ENCODE results near the gene XRCC3.

The XRCC3 gene

DNA sequence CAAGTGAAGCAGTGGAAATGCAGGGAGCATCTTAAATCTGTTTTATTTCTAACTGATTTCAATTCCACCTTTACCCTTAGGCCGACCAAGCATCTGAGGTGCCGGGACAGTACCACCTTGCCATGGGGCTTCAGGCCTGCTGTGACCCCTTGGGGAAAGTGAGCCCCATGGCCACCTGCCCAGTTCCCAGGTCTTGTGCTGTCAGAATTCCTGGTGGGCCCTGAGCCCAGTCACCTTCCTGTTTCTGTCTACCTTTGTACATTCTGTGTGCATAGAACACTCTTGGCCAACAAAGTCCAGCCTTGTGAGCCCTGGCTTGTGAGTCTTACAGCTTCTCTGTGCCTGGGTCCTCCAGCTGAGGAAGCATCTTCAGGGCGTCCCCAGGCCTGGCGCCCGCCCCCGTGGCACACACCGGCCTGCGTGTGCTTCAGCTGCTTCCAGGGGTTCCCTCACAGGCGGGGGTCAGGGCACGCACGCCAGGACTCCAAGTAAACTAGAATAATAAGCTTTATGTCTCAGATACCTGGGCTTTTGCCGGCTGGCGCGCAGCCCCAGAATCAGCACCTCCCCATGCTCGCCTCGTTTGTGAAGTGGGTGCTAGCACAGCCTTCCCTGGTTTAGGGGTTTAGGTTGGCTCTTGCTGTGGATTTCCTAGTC is 10.6 kb upstream of the XRCC3 start:
- DNase-seq (ENCODE audit: low read depth) = no peak

- DNase-seq (ENCODE audit: low read depth) = no peak
Observed at GRCh38 chr14:103725001-103725682, 9.9 kb upstream of the XRCC3 start.

DNA sequence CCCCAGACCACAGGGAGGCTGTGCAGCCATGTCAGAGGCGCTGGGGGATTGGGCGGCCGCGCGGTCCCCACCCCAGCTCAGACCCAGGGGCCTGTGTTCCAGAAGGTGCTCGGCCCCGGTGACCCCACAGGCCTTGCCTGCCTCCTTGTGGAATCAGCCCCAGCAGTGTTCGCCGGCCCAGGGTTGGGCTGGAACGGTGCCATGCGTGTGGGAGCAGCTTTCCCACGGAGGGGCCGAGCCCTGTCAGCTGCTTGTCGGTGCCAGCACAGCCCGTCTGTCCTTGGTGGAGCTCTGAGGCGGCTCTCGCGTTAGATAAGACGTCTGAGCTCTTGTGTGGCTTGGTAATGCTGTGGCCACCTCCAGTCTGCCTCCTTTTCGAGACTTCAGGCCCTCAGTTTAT is 8.9 kb upstream of the XRCC3 start:
- DNase-seq (ENCODE audit: low read depth) = no peak

- DNase-seq (ENCODE audit: low read depth) = no peak
Observed at GRCh38 chr14:103723748-103724081, 8.5 kb upstream of the XRCC3 start.

GRCh38 chr14:103721334-103722120 is 6.3 kb upstream of the XRCC3 start:
- no peak for DNase-seq (ENCODE audit: low read depth)

- no peak for DNase-seq (ENCODE audit: low read depth)
Observed at GRCh38 chr14:103719751-103720150, 4.5 kb upstream of the XRCC3 start.

DNA sequence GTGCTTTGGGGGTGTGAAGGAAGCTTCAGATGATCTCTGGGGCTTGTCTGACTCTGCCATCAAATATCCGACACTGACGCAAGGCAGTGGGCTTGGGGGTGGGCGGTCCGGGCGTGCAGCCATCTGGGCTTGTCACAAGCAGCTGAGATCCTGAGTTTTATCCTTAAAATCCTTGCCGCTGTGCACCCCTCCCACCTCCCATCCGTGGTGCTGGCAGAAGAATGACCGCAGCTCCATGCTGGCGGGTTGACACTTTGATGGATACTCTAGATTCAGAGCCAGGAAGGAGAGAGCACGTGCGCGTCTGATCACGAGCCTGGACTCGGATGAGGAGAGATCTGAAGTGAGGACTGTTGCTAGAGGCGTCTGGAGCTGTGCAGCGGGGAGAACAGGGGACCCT is 3.3 kb upstream of the XRCC3 start:
- DNase-seq (ENCODE audit: low read depth) = no peak

GRCh38 chr14:103716899-103717411 is 1.7 kb upstream of the XRCC3 start:
- no peak for DNase-seq (ENCODE audit: low read depth)

GRCh38 chr14:103716091-103716801 is 995 bp upstream of the XRCC3 start:
- DNase-seq (ENCODE audit: low read depth) = no peak

GRCh38 chr14:103714063-103714724 is 1.1 kb downstream of the XRCC3 start:
- DNase-seq (ENCODE audit: low read depth) = no peak

DNA sequence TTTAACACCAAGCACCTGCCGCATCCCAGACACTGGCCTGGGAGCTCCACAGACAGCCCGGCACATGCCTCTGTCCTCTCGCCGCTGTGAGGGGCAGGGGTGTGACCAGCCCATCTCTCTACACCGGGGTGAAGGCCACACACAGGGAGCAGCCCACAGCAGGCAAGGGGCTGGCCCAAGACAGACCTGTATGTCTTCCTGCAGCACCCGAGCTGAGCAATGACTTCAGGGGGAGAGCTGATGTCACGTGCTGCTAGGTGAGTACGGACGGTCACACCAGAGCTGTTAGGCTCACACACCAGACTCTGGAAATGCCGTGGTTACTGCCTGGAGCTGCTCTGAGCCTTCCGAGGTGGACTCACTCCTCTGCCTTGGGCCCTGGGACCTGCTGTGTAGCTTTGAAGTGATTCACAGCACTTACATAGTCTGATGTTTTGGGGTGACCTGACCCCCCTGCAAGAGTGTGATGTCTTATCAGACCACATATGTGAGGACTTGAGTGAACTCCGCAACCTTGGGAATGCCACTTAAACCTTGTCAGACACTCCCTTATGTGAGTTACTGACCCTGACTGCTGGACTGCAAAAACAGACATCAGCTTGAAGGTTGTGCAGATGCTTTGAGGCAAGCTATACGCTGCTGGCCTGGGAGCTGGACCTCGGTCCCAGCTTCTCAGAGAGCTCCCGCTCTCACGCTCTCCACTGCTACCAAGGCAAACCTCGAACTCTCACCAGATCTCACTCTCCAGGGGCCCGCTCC is 1.8 kb downstream of the XRCC3 start:
- no peak for DNase-seq (ENCODE audit: low read depth)

GRCh38 chr14:103712633-103713247 is 2.5 kb downstream of the XRCC3 start:
- no peak for DNase-seq (ENCODE audit: low read depth)

DNA sequence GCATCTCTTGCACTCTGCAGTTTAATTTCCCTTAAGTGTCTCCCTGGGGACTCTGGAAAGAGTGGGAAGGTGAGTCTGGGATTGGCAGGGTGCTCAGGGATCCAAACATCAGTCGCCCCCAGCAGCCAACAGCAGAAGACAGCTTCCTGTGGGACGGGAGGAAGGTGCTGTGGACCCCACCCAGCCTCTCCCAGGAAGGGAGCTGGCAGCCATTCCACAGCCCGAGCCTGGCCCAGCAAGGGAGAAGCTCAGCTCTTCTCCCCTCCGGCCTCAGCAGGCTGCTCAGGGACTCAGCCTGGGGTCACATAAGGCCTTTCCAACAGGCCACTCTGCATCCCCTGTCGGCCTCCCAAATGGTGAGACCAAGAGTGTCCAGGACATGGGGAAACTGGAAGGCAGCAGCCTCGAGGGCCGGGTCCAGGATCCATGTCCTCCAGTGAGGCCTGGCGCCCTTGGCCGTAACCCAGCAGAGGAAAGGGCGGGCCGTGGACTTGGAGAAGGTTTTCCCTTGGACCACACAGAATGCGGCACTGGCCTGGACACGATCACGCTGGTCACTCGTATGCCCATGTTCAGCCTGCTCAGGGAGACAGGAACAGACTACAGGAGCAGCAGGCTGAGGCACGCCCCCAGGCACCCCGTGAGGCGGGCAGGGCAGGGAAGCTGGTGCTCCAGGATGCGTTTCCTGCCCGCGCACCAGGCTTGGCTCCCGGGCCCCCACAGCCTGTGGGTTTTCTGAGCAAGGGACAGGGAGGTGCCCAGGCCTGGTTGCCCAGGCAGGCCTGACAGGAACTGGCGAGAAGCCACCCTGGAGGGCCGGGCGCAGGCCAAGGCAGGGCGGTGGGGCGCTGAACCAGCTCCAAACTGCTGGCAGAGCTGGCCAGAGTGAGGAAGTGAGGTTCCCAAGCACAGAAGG is 3.5 kb downstream of the XRCC3 start:
- DNase-seq (ENCODE audit: low read depth) = no peak

DNA sequence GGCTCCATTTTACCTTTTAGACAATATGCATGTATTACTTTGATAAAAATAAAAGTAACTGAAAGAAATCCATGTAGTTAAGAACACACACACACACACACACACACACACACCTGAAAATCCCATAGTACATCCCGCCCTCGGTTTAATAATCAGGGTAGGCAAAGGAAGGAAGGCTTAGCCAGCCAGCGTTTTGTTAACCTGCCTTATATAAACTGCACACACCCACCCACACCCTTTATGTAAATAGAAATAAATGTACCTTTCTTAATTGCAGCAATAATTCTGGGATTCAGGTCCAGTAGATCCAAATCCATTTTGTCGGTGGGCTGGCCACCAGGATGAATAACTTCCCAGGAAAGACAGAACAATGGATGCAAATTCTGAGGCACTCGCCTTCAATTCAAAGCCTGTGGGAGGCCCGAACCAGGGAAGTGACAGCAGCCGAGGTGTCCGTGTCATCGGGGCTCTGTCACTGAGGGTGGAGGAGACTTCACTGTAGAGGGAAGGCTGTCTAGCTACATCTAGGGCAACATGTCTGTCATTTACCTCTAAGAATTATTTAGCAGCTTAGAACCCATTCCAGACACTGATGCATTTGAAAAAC is 4.4 kb downstream of the XRCC3 start:
- no peak for DNase-seq (ENCODE audit: low read depth)

DNA sequence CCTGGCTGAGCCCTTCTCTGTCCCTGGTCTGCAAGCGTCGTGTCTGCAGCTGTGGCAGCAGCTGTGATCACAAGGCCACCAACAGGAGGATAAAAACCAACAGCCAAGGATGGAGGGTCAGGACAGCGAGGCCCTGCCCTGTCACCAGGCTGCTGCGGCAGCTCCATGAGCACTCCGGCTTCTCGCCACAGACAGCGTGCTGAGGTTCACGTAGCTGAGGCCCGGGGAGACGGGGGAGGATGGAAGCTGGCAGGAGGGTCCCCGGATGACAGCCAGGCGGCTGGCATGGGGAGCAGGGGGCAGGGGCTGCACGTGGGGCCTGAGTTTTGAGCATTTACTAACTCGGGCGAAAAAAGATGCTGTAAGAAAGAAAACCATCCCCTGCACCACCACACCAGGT is 5.4 kb downstream of the XRCC3 start:
- no peak for DNase-seq (ENCODE audit: low read depth)

DNA sequence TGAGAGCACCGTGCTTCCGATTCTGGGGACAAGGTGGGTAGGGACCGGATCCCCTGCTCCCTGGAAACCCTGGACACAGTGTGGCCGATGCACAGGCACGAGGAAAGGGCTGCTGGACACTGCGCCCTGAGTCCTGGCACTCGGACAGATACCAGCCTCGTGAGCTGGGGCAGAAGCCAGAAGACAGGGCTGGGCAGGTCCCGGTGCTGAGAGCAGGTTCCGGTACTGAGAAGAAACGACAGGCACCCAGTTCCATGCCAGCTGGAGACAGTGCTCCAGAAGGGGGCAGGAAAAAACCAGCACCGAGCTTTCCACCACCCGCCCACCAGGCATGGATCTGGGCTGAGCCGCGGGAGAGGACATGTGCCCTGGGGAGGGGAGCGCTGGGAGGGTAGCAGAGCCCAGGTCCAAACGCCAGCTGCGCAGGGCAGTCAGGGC is 6.5 kb downstream of the XRCC3 start:
- DNase-seq (ENCODE audit: low read depth) = no peak

GRCh38 chr14:103707329-103708263 is 7.7 kb downstream of the XRCC3 start:
- no peak for DNase-seq (ENCODE audit: low read depth)

Data from stimulated activated CD8-positive, alpha-beta memory T cell treated with anti-CD3 and anti-CD28 coated beads, Interleukin-15, amount 100 ng/mL, for 24 hours (primary cell).